ENCODE measurements around the gene IRAK3. TPM values are rescaled to one million over a fixed set of nuclear protein-coding genes. Genes with fewer than 3 reads are reported as not detected.
"Not testable (repeated sequence)": the region's sequence is repeated elsewhere in the genome, so short reads cannot be mapped to it uniquely, and the experiment has no call there.

IRAK3 gene
- total RNA-seq, 1 experiment from 2014 or later: not detected

- no peak for DNase-seq (ENCODE audit: low spot score)
- in situ Hi-C loops (cut with HindIII; ENCODE audit: low sequenced_read_pairs): no loop called here
These were observed 11.0 kb downstream of the IRAK3 start for GRCh38 chr12:66199831-66200509.

- DNase-seq (ENCODE audit: low spot score): no peak
- in situ Hi-C loops (cut with HindIII; ENCODE audit: low sequenced_read_pairs): no loop called here
These were observed 14.8 kb downstream of the IRAK3 start for GRCh38 chr12:66203820-66204219.

- no peak for DNase-seq (ENCODE audit: low spot score)
These were observed 17.1 kb downstream of the IRAK3 start for GRCh38 chr12:66206141-66206540.

GRCh38 chr12:66210840-66211239 lies 21.8 kb downstream of the IRAK3 start:
- DNase-seq (ENCODE audit: low spot score): no peak
- in situ Hi-C loops (cut with HindIII; ENCODE audit: low sequenced_read_pairs): no loop called here

More at GRCh38 chr12:66206141-66206540, 17.1 kb downstream of the IRAK3 start:
- in situ Hi-C loops (cut with HindIII; ENCODE audit: low sequenced_read_pairs): no loop called here

- in situ Hi-C loops (cut with HindIII; ENCODE audit: low sequenced_read_pairs); DNase-seq (ENCODE audit: low spot score): not testable (repeated sequence)
These were observed 22.6 kb downstream of the IRAK3 start for GRCh38 chr12:66211573-66211972.

GRCh38 chr12:66213011-66213410 lies 24.0 kb downstream of the IRAK3 start:
- in situ Hi-C loops (cut with HindIII; ENCODE audit: low sequenced_read_pairs); DNase-seq (ENCODE audit: low spot score): not testable (repeated sequence)

- in situ Hi-C loops (cut with HindIII; ENCODE audit: low sequenced_read_pairs): no loop called here
- no peak for DNase-seq (ENCODE audit: low spot score)
These were observed 28.4 kb downstream of the IRAK3 start for GRCh38 chr12:66217342-66217917.

GRCh38 chr12:66228462-66228861 lies 39.4 kb downstream of the IRAK3 start:
- DNase-seq (ENCODE audit: low spot score): no peak
- in situ Hi-C loops (cut with HindIII; ENCODE audit: low sequenced_read_pairs): no loop called here

- DNase-seq (ENCODE audit: low spot score): no peak
- in situ Hi-C loops (cut with HindIII; ENCODE audit: low sequenced_read_pairs): no loop called here
These were observed 43.2 kb downstream of the IRAK3 start for GRCh38 chr12:66232263-66232662.

- in situ Hi-C loops (cut with HindIII; ENCODE audit: low sequenced_read_pairs); DNase-seq (ENCODE audit: low spot score): not testable (repeated sequence)
These were observed 45.2 kb downstream of the IRAK3 start for GRCh38 chr12:66234037-66234693.

- DNase-seq (ENCODE audit: low spot score); in situ Hi-C loops (cut with HindIII; ENCODE audit: low sequenced_read_pairs): not testable (repeated sequence)
These were observed 46.0 kb downstream of the IRAK3 start for GRCh38 chr12:66234773-66235625.

- DNase-seq (ENCODE audit: low spot score): no peak
- in situ Hi-C loops (cut with HindIII; ENCODE audit: low sequenced_read_pairs): no loop called here
These were observed 46.7 kb downstream of the IRAK3 start for GRCh38 chr12:66235626-66236281.

GRCh38 chr12:66236282-66236675 lies 47.3 kb downstream of the IRAK3 start:
- DNase-seq (ENCODE audit: low spot score); in situ Hi-C loops (cut with HindIII; ENCODE audit: low sequenced_read_pairs): not testable (repeated sequence)

- in situ Hi-C loops (cut with HindIII; ENCODE audit: low sequenced_read_pairs): no loop called here
These were observed 48.0 kb downstream of the IRAK3 start for GRCh38 chr12:66236969-66237368.

GRCh38 chr12:66237505-66238175 lies 48.6 kb downstream of the IRAK3 start:
- no peak for DNase-seq (ENCODE audit: low spot score)
- in situ Hi-C loops (cut with HindIII; ENCODE audit: low sequenced_read_pairs): no loop called here

More at GRCh38 chr12:66236969-66237368, 48.0 kb downstream of the IRAK3 start:
- DNase-seq (ENCODE audit: low spot score): no peak

- DNase-seq (ENCODE audit: low spot score): no peak
- in situ Hi-C loops (cut with HindIII; ENCODE audit: low sequenced_read_pairs): no loop called here
These were observed 50.3 kb downstream of the IRAK3 start for GRCh38 chr12:66239295-66239694.

- in situ Hi-C loops (cut with HindIII; ENCODE audit: low sequenced_read_pairs): no loop called here
- DNase-seq (ENCODE audit: low spot score): no peak
These were observed 51.2 kb downstream of the IRAK3 start for GRCh38 chr12:66240096-66240820.

All from G401 (cell line).